Fibroblast of the aortic adventitia (primary cell): ENCODE results near the gene CDH6. TPM values are rescaled to one million over a fixed set of nuclear protein-coding genes. Genes with fewer than 3 reads are reported as not detected.

ENCODE experiments used
- DNase-seq: peaks from one replicate; pipeline ENCODE4 v3.0.0-alpha.2; 2010; ENCODE audit warnings: low read depth
- H3K4me3 ChIP-seq: 2 replicates; pipeline ENCODE4 v1.5.1; 2011; ENCODE audit warnings: low read depth, mild to moderate bottlenecking, control low read depth, low read length, moderate library complexity
- CTCF ChIP-seq: IDR thresholded peaks from 2 replicates; pipeline ENCODE4 v1.5.1; 2011; ENCODE audit warnings: mild to moderate bottlenecking, low read length, control low read depth, inconsistent platforms; ENCODE audit not compliant: insufficient read depth
- total RNA-seq: library from RNA; depleted of rRNA; stranded (reverse); fragments of >200 nt; gene quantifications from 2 replicates; pipeline ENCODE4 v1.2.3, GENCODE V29; 2012; ENCODE audit warnings: low replicate concordance

Gene CDH6
- total RNA-seq, result 7.4 and 103 TPM in 2 replicates

DNA sequence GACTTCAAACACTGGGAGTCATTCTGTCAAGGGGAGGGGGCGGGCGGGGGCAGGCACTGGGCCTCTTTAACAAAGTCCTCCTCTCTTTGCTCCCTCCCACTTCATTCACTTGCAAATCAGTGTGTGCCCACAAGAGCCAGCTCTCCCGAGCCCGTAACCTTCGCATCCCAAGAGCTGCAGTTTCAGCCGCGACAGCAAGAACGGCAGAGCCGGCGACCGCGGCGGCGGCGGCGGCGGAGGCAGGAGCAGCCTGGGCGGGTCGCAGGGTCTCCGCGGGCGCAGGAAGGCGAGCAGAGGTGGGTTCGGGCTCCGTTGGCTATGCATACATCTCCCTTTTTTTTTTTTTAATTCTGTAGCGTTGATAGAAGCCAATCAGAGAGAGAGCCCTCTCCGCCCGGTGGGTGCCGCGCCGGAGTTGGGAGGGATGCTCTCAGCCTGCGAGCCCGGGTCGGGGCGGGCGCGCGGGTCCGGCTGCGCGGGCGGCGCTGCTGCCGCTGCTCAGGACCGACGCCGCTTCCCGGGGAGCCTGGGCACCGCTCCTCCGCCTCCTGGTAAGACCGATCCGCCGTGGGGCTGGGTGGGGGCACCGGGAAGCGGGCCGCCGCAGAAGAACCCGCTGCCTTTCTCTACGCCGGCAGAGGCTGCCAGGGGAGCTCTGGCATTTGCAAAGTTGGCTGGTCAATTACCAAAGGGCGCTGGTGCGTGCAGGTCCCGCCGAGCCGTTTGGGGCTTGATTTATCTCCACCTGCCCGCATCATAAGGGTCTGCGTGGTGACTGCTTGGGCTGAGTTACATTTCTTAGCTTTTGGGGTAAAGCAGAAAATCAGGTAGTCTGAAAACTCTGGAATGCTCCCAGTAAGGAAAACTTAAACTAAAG lies at the start of gene CDH6:
Gene CDH6, plus strand, starts transcription at position 96 of the 877 bp plus-strand sequence. CDS start 73,788 bp downstream, outside the sequence.
- peak; percentile 75 for DNase-seq
- H3K4me3 ChIP-seq, result peak within 1 kb of the TSS; percentile 84
- no peak for TF ChIP-seq CTCF

- no peak for TF ChIP-seq CTCF
- DNase-seq, result no peak
- no peak overlapping the region for H3K4me3 ChIP-seq
Observed at GRCh38 chr5:31144364-31144763, 49.1 kb upstream of the CDH6 start.

DNA sequence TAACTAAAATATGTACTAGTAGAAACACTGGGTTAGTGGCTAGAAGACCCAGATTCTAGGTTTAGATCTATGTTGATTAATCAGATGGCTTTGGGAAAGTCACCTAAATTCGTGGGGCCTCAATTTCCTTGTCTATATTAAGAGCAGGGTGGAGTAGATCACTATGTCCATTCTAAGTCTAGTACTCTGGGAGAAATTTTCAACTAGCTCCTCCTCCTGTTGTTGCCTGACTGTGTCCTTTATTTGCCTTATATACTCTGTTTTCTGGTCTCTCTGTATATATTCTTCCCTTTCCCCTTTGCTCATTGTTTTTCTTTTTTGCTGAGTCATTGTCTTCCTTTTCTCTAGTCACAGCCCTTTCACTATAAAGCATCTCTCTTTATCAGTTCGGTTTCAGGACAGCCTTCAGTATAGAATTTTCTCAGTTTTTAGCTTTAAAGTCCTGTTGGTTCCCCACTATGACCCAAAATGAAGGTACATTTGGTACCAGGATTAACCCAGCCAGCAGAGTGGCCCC lies 44.5 kb upstream of the CDH6 start:
- no peak overlapping the region for H3K4me3 ChIP-seq
- no peak for TF ChIP-seq CTCF
- DNase-seq, result peak; percentile 46

DNA sequence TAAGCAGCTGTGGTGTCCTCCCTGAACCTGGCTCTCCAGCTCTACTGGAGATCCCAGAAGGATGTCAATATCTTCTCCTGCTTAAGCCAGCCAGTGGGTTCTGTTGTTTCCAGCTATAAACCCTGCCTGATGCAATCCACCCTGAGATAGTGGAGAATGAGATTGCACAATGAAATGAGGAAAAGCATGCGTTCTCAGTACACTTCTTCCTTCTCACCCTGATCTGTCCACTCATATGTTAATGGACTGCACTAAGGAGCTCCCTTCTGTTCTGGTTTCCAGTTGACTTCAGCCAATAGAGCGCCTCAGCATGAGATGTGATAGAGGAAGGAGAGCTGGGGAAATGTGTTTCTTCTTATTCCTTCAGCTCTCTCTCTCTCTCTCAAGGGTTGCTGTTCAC lies 40.0 kb upstream of the CDH6 start:
- no peak overlapping the region for H3K4me3 ChIP-seq
- DNase-seq, result peak; percentile 84
- TF ChIP-seq CTCF, result no peak

DNA sequence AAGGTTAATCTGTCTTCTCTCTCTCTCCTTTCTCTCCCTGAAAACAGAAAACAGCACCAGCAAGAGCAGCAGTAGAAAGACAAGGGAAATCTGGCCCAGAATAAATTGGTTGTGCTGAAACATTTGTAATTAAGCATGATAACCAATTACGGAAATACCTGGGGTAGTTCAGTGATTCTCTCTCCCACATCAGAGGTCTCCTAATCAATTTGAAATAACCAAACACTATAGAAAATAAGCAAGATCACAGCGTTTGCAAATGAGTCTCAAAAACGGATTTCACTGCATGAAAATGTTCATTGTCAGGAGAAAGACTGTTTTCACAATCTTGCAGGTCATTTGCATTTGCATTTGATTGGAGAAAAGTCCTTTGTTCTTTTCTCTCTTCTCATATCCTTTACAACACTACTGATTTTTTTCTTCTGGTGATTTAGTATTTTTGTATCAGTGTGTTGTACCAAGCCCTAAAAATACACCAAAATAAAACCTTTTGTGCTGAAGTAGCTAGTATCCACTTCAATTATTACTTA lies 36.8 kb upstream of the CDH6 start:
- no peak overlapping the region for H3K4me3 ChIP-seq
- no peak for DNase-seq
- no peak for TF ChIP-seq CTCF

DNA sequence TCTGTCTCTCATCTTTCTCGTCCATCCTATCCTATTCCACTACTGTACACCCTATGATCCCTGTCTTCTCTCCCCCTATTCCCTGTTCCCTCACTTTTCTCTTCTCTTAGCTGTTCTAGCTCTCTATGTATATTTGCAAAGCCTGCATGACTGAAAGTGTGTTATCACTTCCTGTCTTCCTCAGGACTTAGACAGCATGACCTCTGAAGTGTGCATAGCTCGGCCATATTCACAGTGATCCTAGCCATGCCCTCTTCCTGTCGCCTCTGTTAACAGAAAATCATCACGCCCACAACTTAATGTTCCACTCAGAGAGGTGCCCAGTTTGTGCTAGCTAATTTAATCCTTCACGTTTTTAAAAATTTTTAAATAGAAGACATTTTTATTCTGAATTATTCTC lies 35.8 kb upstream of the CDH6 start:
- H3K4me3 ChIP-seq, result no peak overlapping the region
- TF ChIP-seq CTCF, result no peak
- DNase-seq, result no peak
